GM19043 (cell line): ENCODE results near the gene PRKG1.

Experiments used
- ATAC-seq: cut with Tn5 transposase; IDR thresholded peaks from one replicate; pipeline ENCODE4 v1.9.1; 2021; ENCODE audit warnings: low read depth; ENCODE audit not compliant: unreplicated experiment

PRKG1 gene

DNA sequence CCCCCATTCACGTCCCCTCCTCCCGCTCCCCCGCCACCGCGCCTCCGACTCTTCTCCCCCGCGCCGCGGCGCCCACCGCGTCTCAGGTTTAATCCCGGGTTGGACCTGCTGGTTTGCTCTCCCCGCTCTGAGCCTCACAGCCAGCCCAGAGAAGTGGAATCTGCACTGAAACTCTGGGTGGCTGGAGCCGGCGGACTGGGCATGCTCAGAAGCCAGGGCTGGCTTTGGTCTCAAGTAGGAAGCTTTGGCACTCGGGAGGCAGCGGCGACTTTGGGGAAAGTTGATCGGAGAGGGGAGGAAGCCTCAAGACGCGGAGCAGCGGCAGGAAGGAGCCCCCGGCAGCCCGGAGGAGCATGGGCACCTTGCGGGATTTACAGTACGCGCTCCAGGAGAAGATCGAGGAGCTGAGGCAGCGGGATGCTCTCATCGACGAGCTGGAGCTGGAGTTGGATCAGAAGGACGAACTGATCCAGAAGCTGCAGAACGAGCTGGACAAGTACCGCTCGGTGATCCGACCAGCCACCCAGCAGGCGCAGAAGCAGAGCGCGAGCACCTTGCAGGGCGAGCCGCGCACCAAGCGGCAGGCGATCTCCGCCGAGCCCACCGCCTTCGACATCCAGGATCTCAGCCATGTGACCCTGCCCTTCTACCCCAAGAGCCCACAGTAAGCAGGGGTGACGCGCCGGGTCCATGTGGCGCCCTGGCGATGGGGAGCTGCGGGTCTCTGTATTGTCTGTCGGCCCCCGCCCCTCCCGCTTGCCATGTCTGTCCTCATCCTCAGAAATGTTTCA lies at the start of gene PRKG1:
Gene PRKG1 (plus strand): TSS at position 250 of the 791 bp plus-strand sequence.
- ATAC-seq, result no peak

- ATAC-seq, result no peak
Measured at GRCh38 chr10:51028420-51028819, 45.9 kb upstream of the PRKG1 start.

GRCh38 chr10:51029172-51029641 lies 45.1 kb upstream of the PRKG1 start:
- ATAC-seq, result no peak

DNA sequence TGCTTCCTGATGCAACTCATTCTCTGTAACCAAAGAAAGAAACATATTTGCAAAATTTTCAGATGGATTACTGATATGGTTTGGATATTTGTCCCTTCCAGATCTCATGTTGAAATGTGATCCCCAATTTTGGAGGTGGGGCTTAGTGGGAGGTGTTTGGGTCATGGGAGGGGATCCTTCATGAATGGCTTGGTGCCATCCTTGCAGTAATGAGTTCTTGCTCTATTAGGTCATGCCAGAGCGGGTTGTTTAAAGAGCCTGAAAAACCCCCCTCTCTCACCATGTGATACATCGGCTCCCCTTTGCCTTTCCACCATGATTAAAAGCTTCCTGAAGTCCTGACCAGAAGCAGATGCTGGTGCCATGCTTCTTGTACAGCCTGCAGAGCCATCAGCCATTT lies 43.8 kb upstream of the PRKG1 start:
- ATAC-seq, result no peak

DNA sequence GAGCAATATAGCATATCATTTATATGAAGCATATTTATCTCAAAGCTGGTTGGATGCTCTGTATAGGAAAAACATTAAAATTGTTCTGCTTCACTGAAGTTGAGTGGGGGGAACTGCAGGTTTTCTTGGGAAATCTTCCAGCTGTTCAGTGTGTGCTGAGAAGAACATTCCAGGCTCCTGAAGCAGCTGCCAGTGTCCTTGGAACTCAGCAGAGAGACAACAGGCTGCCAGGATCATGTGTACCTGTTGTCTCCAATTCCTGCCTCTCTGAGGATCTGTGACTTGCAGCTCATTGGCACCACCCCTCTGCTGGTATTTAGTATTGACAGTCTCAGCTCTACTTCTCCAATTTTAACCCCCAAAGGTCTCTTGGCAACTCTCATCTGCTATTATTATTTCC lies 42.3 kb upstream of the PRKG1 start:
- no peak for ATAC-seq

DNA sequence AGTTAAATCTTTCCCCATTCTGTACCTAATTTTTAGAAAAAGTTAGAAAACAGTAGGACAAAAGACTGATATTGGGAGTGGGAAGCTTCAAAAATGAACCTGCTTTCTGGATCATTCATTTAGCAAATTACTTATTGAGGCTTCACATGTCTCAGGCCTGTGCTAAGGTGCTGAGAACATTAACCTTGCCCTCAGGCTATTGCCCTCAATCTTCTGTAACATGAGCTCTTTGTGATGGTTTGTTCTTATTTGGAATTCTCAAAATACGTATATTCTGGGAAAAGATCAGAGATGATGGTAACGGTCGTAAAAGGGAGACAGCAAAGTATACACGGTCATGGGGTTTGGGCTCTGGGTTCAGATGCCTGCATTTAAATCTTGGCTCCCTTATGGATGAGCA lies 39.5 kb upstream of the PRKG1 start:
- no peak for ATAC-seq

- no peak for ATAC-seq
Measured at GRCh38 chr10:51035344-51035743, 38.9 kb upstream of the PRKG1 start.

DNA sequence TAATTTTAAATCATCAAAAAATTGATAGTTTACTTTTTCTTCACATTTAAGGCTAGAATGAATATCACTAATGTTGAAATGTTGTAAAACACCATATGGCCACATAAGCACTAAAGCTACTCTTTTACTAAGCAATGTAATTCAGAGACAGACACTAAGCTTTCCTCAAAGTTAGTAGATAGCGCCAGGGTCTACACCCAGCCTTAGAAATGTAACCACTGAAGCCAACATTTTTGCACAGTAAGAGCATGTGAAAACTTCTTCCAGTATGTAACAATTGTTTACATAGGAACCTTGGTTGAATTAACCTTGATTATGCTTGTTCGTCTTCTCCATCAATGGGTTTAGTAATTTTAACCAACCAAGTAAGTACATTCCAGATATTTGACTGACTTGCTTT lies 28.4 kb upstream of the PRKG1 start:
- ATAC-seq, result no peak

- no peak for ATAC-seq
Measured at GRCh38 chr10:51046654-51047053, 27.6 kb upstream of the PRKG1 start.

DNA sequence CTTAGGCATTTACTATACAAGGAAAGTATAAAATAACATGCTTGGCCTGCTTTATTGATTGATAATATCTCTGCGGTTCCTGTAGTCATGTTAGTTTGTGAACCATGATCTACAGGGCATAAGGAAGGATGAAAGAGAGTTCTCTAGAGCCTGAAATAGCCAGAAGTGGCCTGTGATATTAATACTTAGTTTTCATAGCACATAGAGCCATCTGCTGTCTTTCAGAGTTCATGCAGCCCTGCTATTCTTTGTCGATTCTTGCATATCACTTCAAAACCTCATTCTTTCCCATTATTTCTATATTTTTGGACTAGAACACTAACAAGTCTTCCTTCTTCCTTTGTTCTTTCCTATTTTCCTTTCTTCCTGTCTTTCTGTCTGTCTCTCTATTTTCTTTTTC lies 26.4 kb upstream of the PRKG1 start:
- no peak for ATAC-seq

GRCh38 chr10:51048792-51049191 lies 25.5 kb upstream of the PRKG1 start:
- ATAC-seq, result no peak

DNA sequence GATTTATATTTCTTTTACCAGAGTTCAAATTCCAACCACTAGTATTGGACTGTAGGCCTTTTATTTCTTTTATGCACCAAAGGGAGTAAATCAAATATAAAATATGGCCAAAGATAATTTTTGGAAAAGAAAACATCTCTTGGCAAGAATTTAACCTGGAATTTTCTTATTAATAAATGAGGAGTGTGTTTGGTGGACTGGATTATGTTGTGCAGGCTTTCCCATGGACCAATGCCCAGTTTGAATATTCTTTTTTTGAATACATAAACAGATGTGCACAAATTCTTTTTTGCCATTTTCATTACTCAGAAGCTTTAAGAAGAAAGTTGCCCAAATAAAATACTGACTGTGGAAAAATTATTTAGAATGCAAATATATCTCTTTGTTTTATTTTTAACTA lies 22.1 kb upstream of the PRKG1 start:
- no peak for ATAC-seq

DNA sequence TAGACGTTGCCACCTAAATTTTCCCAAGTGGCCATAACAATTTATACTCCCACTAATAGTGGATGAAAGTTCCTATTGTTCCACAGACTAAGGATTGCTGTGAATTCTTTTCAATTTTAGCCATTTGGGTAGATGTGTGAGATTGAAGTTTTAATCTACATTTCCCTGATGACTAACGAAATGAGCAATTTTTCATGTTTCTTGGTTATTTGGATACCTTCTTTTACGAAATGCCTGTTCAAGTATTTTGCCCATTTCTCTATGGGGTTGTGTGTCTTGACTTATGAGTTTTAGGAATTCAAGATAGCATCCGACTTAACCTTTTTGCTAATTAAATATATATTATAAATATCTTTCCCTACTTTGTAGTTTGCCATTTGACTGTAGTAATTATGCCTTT lies 16.4 kb upstream of the PRKG1 start:
- no peak for ATAC-seq

- no peak for ATAC-seq
Measured at GRCh38 chr10:51063166-51063565, 11.1 kb upstream of the PRKG1 start.

DNA sequence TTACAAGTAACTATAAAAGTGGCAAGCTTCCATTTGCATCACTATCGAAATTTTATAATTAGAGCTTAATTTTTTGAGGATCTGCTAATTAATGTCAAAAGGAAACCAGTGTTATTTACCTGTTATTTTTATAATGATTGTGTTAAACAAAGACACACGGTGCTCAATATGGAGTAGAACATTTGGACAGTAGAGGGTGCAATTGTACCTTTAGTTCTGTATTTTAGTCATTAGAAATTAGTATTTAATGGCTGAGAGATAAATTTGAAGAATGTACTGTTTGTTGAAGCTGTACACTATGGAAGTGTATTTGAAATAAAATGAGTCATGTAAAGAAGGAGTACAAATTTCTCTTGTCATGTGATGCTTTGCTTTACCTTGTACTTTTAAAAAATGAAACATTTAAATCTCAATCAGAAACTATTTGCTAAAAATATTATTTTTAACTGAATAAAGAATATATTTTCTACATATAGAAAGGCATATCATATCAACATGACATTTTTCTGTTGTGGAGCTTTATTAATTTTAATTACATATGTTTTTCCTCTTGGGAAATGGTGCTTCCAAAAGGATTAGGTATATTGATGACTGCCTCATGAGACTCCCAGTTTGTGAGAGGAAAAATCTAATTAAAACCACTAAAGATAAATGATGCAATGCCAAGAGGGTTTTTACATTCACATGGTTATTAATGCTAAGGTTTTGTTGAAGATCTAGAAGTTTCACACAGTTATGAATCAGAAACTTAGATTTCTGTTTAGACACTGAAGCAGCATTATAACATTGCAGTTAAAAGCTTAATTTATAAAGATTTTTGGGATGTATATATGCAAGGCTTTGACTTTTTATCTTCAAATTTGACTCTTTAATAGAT lies 10.4 kb upstream of the PRKG1 start:
- peak; percentile 52 for ATAC-seq

GRCh38 chr10:51066231-51066630 lies 8.1 kb upstream of the PRKG1 start:
- no peak for ATAC-seq

DNA sequence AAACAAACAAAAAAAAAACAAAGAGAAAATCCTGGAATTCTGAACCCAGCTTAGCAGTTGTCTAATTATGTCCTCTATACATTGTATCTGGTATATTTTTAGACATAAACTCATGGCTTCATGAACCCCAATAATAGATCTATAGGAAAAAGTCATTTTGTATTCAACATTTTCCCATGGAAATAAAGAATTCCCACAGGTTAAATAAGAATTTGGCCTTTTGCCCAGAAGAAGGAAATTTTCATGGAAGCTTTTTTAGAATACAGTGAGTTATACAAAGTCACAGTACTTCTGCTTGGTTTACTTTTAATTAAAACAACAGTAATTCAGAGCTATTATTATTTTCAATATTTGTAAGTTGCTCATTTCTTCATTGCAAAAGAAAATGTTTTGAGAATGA lies 2.1 kb upstream of the PRKG1 start:
- ATAC-seq, result no peak

DNA sequence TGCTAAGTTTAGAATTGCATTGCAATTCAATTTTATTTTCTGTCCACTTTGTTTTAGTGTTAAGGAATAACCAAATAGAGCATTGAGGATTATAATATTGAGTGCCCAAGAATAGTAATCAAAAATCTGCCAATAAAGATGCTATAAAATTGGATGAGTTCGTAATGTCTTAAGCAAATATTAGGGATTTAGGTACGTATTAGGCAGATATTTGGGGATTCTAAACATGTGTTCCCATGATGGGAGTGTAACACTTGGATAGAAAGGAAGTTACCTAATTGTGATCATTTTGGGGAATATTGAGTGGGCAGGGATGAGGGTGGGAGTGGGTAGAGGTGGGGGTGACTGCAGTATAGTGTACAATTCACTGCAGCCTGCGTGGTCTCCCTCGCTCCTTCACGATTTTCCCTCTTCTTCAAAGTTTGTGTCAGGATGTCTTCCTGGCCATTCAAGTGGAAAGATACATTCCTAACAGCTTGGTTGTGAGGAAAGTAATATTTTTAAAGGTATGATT lies 1.3 kb upstream of the PRKG1 start:
- ATAC-seq, result no peak

DNA sequence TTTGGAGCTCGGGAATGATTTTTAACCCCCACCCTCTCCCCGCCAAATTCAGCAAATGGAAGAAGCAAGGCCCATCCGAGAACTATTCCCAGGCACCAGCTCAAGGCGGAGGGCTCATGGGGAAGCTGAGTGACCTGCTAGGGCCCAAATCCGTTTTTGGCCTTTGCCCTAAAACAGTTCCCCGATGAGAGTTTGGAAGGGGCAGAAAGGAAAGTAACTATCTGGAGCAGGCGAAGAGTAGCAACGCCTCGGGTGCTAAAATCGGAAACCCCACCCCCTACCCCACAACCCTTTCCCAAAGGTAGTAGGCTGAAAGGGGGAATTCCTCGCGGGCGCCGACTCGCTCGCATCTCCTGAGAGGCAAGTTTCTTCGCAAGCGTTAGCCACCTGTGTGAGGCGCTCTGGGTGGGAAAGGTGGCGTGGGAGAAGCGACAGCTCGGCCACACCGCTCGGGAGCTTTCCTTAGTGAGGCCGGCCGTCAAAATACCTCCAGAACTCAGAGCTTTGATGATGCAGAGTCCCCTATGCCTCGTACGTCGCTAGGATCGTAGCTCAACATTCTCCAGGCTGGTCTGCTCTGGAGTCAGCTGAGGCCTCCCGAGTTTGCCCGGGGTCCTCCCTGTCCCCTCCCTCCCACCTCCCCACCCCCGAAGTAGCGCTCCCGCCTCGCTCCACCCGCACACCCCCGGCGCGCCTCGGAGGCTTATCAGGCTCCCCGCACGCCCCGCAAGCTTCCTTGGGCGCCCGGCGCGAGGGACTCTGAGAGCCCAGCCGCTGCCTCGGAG lies 642 bp upstream of the PRKG1 start:
- ATAC-seq, result no peak

DNA sequence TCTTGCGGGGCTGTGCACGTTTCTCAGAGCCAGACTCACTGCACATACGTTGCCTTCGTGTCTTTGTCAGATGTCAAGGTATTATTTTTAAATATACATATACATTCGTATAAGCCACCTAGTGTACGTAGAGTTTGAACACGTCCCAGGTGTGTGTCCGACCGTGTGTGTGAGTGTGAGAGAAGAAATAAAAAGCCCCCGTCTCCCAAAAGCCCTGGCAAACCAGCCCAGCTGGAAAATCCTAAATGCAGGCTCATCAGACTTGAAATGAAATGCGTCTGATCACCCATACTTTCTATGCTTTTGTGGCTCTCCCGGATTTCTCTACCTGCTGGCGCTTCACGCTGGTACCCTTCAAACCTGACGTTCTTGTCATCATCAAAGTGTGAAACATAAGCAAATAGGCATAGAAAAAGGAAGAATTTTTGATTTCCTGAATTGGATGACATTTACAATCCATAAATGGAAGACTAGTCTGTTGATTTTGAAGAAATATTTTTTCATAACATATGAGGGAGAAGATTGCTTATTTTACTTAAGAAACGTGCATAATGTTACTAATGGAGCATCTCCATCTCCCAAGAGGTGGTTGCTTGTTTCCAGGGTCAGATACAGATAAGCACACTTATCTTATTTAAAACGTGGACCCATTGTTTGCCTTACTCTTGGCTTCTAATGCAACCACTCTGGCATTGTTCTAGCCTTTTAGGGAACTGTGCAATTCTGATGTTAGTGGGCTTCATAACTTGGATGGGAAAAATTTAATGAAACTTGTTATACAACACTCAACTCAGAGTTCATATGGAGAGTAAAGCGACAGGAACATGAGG lies 971 bp downstream of the PRKG1 start:
- ATAC-seq, result no peak
